MCF 10A (cell line): ENCODE results near the gene CD3D. TPM values are rescaled to one million over a fixed set of nuclear protein-coding genes. Genes with fewer than 3 reads are reported as not detected.

ENCODE experiments used
- BruUV-seq: library from RNA; stranded (reverse); fragments of 400-500 nt; replicated peaks from 2 replicates; lab custom pipeline; 2021; lab: Mats Ljungman, UMichigan
- CTCF ChIA-PET: fragments of 300-600 bp; sonication (Branson Sonifier 250); formaldehyde crosslinking; extraction: SDS; loops from one replicate; lab custom pipeline; 2021; ENCODE audit warnings: antibody characterized with exemption, inconsistent platforms; lab: Yijun Ruan, JAX
- POLR2A ChIA-PET: fragments of 300-600, 350-650 bp; sonication (Branson Sonifier 250); formaldehyde crosslinking; extraction: SDS; loops from one replicate; lab custom pipeline; 2020; ENCODE audit warnings: antibody characterized with exemption, inconsistent platforms; lab: Yijun Ruan, JAX
- DNase-seq: peaks from one replicate; pipeline ENCODE4 v3.0.0-alpha.2; 2018; ENCODE audit not compliant: unreplicated experiment
- H3K27ac Mint-ChIP-seq: one replicate; pipeline ENCODE4 v1.8.0; 2022; ENCODE audit warnings: mild to moderate bottlenecking, low read depth, mixed read lengths; ENCODE audit not compliant: unreplicated experiment
- H3K27me3 Mint-ChIP-seq: one replicate; pipeline ENCODE4 v1.8.0; 2022; ENCODE audit warnings: mixed read lengths; ENCODE audit not compliant: insufficient read depth, unreplicated experiment
- H3K36me3 Mint-ChIP-seq: one replicate; pipeline ENCODE4 v1.8.0; 2022; ENCODE audit warnings: mild to moderate bottlenecking, moderate library complexity, mixed read lengths; ENCODE audit not compliant: insufficient read depth, unreplicated experiment
- H3K4me1 Mint-ChIP-seq: one replicate; pipeline ENCODE4 v1.8.0; 2022; ENCODE audit warnings: mixed read lengths; ENCODE audit not compliant: insufficient read depth, unreplicated experiment
- H3K4me3 Mint-ChIP-seq: one replicate; pipeline ENCODE4 v1.8.0; 2022; ENCODE audit warnings: mild to moderate bottlenecking, moderate library complexity, mixed read lengths; ENCODE audit not compliant: unreplicated experiment
- H3K9me3 Mint-ChIP-seq: one replicate; pipeline ENCODE4 v1.8.0; 2022; ENCODE audit warnings: mixed read lengths; ENCODE audit not compliant: unreplicated experiment
- CTCF ChIP-seq: fragments of 200-600 bp; IDR thresholded peaks from one replicate; pipeline ENCODE4 v1.8.0; 2022; ENCODE audit warnings: antibody characterized with exemption, mild to moderate bottlenecking; ENCODE audit not compliant: unreplicated experiment
- intact Hi-C: fragments of 100-400 bp; cut with micrococcal nuclease; formaldehyde crosslinking; loops from 2 replicates; pipeline ENCODE4 v1.14.1; 2022
- total RNA-seq: library from RNA; stranded (reverse); gene quantifications from 2 replicates; pipeline ENCODE4 v1.2.3, GENCODE V29; 2022

CD3D gene
- total RNA-seq, 1 experiment from 2014 or later = not detected

- ChIA-PET POLR2A (interaction anchor here (0.6 to 1.7 kb wide), 2 partner anchors 19 to 688 kb away, joined by 3 to 5 read pairs; partner anchors contain the start of gene VPS11), CTCF (no interaction called here)
- intact Hi-C loops = no loop called here
- Mint-ChIP-seq H3K27me3 (no peaks in the 10 kb centered on the region), H3K36me3 (peaks cover 98% of the 10 kb centered on the region), H3K4me1 (no peaks in the 10 kb centered on the region), H3K27ac (no peak overlapping the region), H3K4me3 (no peak overlapping the region), H3K9me3 (no peaks in the 10 kb centered on the region)
- BruUV-seq = no TSS peak
- no peak for DNase-seq
- TF ChIP-seq CTCF = no peak
These were observed 37.0 kb upstream of the CD3D start for GRCh38 chr11:118379497-118379896.

GRCh38 chr11:118375978-118376377 is 33.5 kb upstream of the CD3D start:
- Mint-ChIP-seq H3K36me3 (peaks cover 98% of the 10 kb centered on the region), H3K4me3 (no peak overlapping the region), H3K27ac (no peak overlapping the region), H3K4me1 (no peaks in the 10 kb centered on the region), H3K27me3 (no peaks in the 10 kb centered on the region), H3K9me3 (no peaks in the 10 kb centered on the region)
- CTCF ChIA-PET = interaction anchor here (1.0 kb wide), 1 partner anchor 178 kb away, joined by 3 read pairs; no protein-coding TSS in a partner anchor
- POLR2A ChIA-PET = interaction anchor here (1.5 kb wide), 1 partner anchor 23 kb away, joined by 3 read pairs; no protein-coding TSS in a partner anchor
- no peak for TF ChIP-seq CTCF
- intact Hi-C loops = no loop called here
- BruUV-seq = no TSS peak
- no peak for DNase-seq

GRCh38 chr11:118374729-118375128 is 32.2 kb upstream of the CD3D start:
- intact Hi-C loops = no loop called here
- no peak for DNase-seq
- no peaks in the 10 kb centered on the region for H3K9me3 Mint-ChIP-seq
- H3K4me1 Mint-ChIP-seq = no peaks in the 10 kb centered on the region
- ChIA-PET CTCF (interaction anchor here (1.7 kb wide), 1 partner anchor 176 kb away, joined by 6 read pairs; no protein-coding TSS in a partner anchor), POLR2A (interaction anchor here (1.0 to 1.5 kb wide), 2 partner anchors 15 to 25 kb away, joined by 3 read pairs; partner anchors contain the start of gene UBE4A)
- H3K27me3 Mint-ChIP-seq = no peaks in the 10 kb centered on the region
- no peak overlapping the region for H3K4me3 Mint-ChIP-seq
- TF ChIP-seq CTCF = no peak
- peaks cover 99% of the 10 kb centered on the region for H3K36me3 Mint-ChIP-seq
- H3K27ac Mint-ChIP-seq = no peak overlapping the region
- BruUV-seq = no TSS peak

GRCh38 chr11:118373871-118374270 is 31.4 kb upstream of the CD3D start:
- TF ChIP-seq CTCF = no peak

More at GRCh38 chr11:118373871-118374270, 31.4 kb upstream of the CD3D start:
- Mint-ChIP-seq H3K4me1 (no peaks in the 10 kb centered on the region), H3K9me3 (no peaks in the 10 kb centered on the region), H3K36me3 (peaks cover 100% of the 10 kb centered on the region), H3K27me3 (no peaks in the 10 kb centered on the region), H3K27ac (no peak overlapping the region), H3K4me3 (no peak overlapping the region)
- ChIA-PET POLR2A (interaction anchor here (1.0 to 1.1 kb wide), 2 partner anchors 10 to 14 kb away, joined by 3 read pairs; partner anchors contain the start of gene UBE4A), CTCF (interaction anchor here (0.6 to 1.7 kb wide), 3 partner anchors 13 to 613 kb away, joined by 3 to 6 read pairs (median 3); no protein-coding TSS in a partner anchor)
- intact Hi-C loops = no loop called here
- BruUV-seq = no TSS peak
- no peak for DNase-seq
